OCI-LY7 (cell line): ENCODE measurements around the gene TP53RK.

Experiments used
- CTCF ChIP-seq: fragments of 200-600 bp; sonication (generic); conservative IDR thresholded peaks from 2 replicates; pipeline ENCODE4 v1.5.1; 2014; ENCODE audit warnings: mild to moderate bottlenecking, antibody characterized with exemption, low read length, moderate library complexity, mixed read lengths
- EZH2phosphoT487 ChIP-seq: fragments of 200-600 bp; sonication (generic); IDR thresholded peaks from 2 replicates; pipeline ENCODE4 v1.6.1; 2018; ENCODE audit warnings: low read depth, borderline replicate concordance, mild to moderate bottlenecking, mixed run types, antibody characterized with exemption, low read length, moderate library complexity, mixed read lengths

GRCh38 chr20:46642265-46642968, 46.8 kb downstream of the TP53RK start:
- no peak for TF ChIP-seq CTCF
- no peak for TF ChIP-seq EZH2phosphoT487
